ENCODE measurements around the gene TSPAN6.

The TSPAN6 gene

DNA sequence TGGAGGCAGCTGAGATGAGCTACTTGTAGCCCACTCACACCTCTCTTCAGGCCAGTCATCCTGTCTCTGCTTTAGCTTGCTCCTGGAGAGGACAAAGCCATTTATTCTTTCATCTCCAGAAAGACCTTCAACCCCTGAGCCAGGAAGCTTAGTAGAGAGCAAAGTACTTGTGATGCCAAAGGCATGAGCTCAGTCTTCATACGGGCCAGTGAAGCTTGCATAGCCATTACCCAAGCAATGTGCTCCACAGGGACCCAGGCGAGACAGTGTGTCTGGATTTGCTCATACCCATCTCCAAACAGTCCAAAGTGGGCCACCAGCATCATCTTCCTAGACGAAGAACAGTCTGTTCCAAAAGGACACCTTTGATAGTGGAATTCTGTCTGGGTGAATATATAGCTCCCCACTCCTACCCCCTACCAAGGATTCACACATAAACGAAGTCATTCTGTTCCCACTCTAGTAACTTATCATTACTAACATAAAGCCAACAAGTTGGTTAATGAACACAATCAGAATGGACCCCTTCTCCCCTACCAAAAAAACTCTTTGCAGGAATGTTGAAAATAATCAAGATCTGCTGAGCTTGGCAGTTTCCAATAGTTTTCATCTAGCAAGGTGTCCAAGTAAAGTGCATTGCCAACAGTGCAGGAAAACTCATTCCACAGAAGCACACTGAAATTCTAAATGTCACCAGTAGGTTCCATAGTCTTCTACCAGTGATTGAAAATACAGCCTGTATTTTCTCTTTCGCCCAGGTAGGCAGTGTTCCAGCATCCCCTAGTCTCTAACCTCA is 45.2 kb downstream of the TSPAN6 start:
- Mint-ChIP-seq H3K4me3 (no peak overlapping the region), H3K4me1 (peaks cover 23% of the 10 kb centered on the region), H3K36me3 (ENCODE audit: low read depth) (no peaks in the 10 kb centered on the region), H3K27ac (no peak overlapping the region), H3K27me3 (ENCODE audit: low read depth, poor library complexity) (no peaks in the 10 kb centered on the region), H3K9me3 (peaks cover 11% of the 10 kb centered on the region)
- TF ChIP-seq, protein P1, sequence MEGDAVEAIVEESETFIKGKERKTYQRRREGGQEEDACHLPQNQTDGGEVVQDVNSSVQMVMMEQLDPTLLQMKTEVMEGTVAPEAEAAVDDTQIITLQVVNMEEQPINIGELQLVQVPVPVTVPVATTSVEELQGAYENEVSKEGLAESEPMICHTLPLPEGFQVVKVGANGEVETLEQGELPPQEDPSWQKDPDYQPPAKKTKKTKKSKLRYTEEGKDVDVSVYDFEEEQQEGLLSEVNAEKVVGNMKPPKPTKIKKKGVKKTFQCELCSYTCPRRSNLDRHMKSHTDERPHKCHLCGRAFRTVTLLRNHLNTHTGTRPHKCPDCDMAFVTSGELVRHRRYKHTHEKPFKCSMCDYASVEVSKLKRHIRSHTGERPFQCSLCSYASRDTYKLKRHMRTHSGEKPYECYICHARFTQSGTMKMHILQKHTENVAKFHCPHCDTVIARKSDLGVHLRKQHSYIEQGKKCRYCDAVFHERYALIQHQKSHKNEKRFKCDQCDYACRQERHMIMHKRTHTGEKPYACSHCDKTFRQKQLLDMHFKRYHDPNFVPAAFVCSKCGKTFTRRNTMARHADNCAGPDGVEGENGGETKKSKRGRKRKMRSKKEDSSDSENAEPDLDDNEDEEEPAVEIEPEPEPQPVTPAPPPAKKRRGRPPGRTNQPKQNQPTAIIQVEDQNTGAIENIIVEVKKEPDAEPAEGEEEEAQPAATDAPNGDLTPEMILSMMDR (IDR thresholded peaks at IDR 0.05): no peak
- no peak for DNase-seq

DNA sequence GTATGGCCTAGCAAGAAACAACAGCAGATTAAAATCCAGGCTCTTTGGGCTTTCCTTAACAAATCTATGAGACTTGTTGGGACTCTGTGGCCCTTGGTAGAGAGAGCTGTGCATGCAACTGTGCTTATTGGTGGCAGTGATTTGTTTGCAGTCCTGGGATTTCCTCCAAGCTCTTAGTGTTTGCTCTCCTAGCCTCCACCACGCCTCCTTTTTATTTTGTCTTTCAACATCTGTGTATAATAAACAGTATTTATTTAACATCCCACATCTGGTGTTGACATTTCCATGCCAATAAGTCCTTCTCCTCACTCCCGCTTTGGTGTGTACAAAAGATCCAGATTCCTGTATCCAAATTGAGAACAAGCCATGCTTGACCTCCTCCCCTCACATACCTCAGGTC is 48.7 kb downstream of the TSPAN6 start:
- Mint-ChIP-seq H3K9me3 (peaks cover 3% of the 10 kb centered on the region), H3K4me1 (peaks cover 28% of the 10 kb centered on the region), H3K27me3 (ENCODE audit: low read depth, poor library complexity) (no peaks in the 10 kb centered on the region), H3K27ac (no peak overlapping the region), H3K36me3 (ENCODE audit: low read depth) (no peaks in the 10 kb centered on the region), H3K4me3 (no peak overlapping the region)
- DNase-seq: no peak
- TF ChIP-seq, protein P1 (IDR thresholded peaks at IDR 0.05): no peak

- Mint-ChIP-seq H3K36me3 (ENCODE audit: low read depth) (no peaks in the 10 kb centered on the region), H3K9me3 (peaks cover 8% of the 10 kb centered on the region), H3K4me3 (no peak overlapping the region), H3K4me1 (peaks cover 28% of the 10 kb centered on the region), H3K27me3 (ENCODE audit: low read depth, poor library complexity) (no peaks in the 10 kb centered on the region), H3K27ac (no peak overlapping the region)
- DNase-seq: no peak
- TF ChIP-seq, protein P1 (IDR thresholded peaks at IDR 0.05): no peak
These were observed 49.9 kb downstream of the TSPAN6 start for GRCh38 chrX:100586747-100587146.

- no peaks in the 10 kb centered on the region for H3K27me3 Mint-ChIP-seq (ENCODE audit: low read depth, poor library complexity)
- H3K36me3 Mint-ChIP-seq (ENCODE audit: low read depth): no peaks in the 10 kb centered on the region
- TF ChIP-seq, protein P1 (IDR thresholded peaks at IDR 0.05): no peak
- peaks cover 28% of the 10 kb centered on the region for H3K4me1 Mint-ChIP-seq
- H3K27ac Mint-ChIP-seq: no peak within 1 kb of the TSS
- DNase-seq: no peak
- H3K9me3 Mint-ChIP-seq: peaks cover 15% of the 10 kb centered on the region
- H3K4me3 Mint-ChIP-seq: no peak within 1 kb of the TSS
These were observed 52.0 kb downstream of the TSPAN6 start, which contains the start of gene TNMD for GRCh38 chrX:100584611-100585010. TSS of gene TNMD (plus strand) at chrX:100584936. CDS start at chrX:100585019, 83 bp downstream.

All from nephron progenitor cell (in vitro differentiated cells).